ENCODE data around the gene CROCC. TPM values are rescaled to one million over a fixed set of nuclear protein-coding genes. Genes with fewer than 3 reads are reported as not detected.

The CROCC gene
- total and polyA plus RNA-seq, 2 experiments from 2014 or later: 15.1 to 106 TPM

DNA sequence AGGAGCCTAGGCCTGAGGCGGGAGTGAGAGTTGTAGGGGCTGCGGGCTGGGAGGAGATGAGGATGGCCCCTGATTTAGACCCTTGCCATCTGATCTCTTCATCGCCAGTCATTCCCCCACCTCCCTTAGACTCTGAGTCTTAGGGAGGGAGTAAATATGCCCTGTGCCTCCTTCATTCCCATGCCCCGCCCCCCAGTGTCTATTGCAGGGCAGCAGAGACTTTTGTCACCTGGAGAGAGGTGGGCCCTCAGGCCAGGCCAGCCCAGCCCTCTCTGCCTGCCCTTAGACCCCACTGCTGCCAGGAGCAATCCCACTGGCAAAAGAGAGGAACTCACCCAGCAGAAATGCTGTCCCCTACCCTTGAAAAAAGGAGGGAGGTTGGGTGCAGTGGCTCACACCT is 61.9 kb downstream of the CROCC start:
- no peak for TF ChIP-seq ZNF331 (CRISPR knock-in tag; IDR thresholded peaks at IDR 0.05; ENCODE audit: low read depth)
- no peak for TF ChIP-seq EZH2 (IDR thresholded peaks at IDR 0.05; ENCODE audit: low read depth, unreplicated experiment)
- TF ChIP-seq, protein P1, sequence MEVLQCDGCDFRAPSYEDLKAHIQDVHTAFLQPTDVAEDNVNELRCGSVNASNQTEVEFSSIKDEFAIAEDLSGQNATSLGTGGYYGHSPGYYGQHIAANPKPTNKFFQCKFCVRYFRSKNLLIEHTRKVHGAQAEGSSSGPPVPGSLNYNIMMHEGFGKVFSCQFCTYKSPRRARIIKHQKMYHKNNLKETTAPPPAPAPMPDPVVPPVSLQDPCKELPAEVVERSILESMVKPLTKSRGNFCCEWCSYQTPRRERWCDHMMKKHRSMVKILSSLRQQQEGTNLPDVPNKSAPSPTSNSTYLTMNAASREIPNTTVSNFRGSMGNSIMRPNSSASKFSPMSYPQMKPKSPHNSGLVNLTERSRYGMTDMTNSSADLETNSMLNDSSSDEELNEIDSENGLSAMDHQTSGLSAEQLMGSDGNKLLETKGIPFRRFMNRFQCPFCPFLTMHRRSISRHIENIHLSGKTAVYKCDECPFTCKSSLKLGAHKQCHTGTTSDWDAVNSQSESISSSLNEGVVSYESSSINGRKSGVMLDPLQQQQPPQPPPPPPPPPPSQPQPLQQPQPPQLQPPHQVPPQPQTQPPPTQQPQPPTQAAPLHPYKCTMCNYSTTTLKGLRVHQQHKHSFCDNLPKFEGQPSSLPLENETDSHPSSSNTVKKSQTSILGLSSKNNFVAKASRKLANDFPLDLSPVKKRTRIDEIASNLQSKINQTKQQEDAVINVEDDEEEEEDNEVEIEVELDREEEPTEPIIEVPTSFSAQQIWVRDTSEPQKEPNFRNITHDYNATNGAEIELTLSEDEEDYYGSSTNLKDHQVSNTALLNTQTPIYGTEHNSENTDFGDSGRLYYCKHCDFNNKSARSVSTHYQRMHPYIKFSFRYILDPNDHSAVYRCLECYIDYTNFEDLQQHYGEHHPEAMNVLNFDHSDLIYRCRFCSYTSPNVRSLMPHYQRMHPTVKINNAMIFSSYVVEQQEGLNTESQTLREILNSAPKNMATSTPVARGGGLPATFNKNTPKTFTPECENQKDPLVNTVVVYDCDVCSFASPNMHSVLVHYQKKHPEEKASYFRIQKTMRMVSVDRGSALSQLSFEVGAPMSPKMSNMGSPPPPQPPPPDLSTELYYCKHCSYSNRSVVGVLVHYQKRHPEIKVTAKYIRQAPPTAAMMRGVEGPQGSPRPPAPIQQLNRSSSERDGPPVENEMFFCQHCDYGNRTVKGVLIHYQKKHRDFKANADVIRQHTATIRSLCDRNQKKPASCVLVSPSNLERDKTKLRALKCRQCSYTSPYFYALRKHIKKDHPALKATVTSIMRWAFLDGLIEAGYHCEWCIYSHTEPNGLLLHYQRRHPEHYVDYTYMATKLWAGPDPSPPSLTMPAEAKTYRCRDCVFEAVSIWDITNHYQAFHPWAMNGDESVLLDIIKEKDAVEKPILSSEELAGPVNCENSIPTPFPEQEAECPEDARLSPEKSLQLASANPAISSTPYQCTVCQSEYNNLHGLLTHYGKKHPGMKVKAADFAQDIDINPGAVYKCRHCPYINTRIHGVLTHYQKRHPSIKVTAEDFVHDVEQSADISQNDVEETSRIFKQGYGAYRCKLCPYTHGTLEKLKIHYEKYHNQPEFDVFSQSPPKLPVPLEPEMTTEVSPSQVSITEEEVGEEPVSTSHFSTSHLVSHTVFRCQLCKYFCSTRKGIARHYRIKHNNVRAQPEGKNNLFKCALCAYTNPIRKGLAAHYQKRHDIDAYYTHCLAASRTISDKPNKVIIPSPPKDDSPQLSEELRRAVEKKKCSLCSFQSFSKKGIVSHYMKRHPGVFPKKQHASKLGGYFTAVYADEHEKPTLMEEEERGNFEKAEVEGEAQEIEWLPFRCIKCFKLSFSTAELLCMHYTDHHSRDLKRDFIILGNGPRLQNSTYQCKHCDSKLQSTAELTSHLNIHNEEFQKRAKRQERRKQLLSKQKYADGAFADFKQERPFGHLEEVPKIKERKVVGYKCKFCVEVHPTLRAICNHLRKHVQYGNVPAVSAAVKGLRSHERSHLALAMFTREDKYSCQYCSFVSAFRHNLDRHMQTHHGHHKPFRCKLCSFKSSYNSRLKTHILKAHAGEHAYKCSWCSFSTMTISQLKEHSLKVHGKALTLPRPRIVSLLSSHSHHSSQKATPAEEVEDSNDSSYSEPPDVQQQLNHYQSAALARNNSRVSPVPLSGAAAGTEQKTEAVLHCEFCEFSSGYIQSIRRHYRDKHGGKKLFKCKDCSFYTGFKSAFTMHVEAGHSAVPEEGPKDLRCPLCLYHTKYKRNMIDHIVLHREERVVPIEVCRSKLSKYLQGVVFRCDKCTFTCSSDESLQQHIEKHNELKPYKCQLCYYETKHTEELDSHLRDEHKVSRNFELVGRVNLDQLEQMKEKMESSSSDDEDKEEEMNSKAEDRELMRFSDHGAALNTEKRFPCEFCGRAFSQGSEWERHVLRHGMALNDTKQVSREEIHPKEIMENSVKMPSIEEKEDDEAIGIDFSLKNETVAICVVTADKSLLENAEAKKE (CRISPR knock-in tag; IDR thresholded peaks at IDR 0.05): no peak
- TF ChIP-seq, protein P2, sequence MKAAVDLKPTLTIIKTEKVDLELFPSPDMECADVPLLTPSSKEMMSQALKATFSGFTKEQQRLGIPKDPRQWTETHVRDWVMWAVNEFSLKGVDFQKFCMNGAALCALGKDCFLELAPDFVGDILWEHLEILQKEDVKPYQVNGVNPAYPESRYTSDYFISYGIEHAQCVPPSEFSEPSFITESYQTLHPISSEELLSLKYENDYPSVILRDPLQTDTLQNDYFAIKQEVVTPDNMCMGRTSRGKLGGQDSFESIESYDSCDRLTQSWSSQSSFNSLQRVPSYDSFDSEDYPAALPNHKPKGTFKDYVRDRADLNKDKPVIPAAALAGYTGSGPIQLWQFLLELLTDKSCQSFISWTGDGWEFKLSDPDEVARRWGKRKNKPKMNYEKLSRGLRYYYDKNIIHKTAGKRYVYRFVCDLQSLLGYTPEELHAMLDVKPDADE (IDR thresholded peaks at IDR 0.05): no peak
- TF ChIP-seq, protein P3, sequence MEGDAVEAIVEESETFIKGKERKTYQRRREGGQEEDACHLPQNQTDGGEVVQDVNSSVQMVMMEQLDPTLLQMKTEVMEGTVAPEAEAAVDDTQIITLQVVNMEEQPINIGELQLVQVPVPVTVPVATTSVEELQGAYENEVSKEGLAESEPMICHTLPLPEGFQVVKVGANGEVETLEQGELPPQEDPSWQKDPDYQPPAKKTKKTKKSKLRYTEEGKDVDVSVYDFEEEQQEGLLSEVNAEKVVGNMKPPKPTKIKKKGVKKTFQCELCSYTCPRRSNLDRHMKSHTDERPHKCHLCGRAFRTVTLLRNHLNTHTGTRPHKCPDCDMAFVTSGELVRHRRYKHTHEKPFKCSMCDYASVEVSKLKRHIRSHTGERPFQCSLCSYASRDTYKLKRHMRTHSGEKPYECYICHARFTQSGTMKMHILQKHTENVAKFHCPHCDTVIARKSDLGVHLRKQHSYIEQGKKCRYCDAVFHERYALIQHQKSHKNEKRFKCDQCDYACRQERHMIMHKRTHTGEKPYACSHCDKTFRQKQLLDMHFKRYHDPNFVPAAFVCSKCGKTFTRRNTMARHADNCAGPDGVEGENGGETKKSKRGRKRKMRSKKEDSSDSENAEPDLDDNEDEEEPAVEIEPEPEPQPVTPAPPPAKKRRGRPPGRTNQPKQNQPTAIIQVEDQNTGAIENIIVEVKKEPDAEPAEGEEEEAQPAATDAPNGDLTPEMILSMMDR (conservative IDR thresholded peaks at IDR 0.05; ENCODE audit: low read depth in 2 of 2): no peak
- TF ChIP-seq EZH2phosphoT487 (IDR thresholded peaks at IDR 0.05; ENCODE audit: unreplicated experiment): no peak
- no peak for TF ChIP-seq JUNB (IDR thresholded peaks at IDR 0.05; ENCODE audit: unreplicated experiment)
- TF ChIP-seq ZNF114 (CRISPR knock-in tag; IDR thresholded peaks at IDR 0.05): no peak
- TF ChIP-seq NANOG (IDR thresholded peaks at IDR 0.05; ENCODE audit: borderline replicate concordance): no peak
- no peak for TF ChIP-seq CREB1 (CRISPR knock-in tag; IDR thresholded peaks at IDR 0.05; ENCODE audit: low read depth)
- no peak for TF ChIP-seq STAT1 (IDR thresholded peaks at IDR 0.05; ENCODE audit: unreplicated experiment)
- TF ChIP-seq, protein P4, sequence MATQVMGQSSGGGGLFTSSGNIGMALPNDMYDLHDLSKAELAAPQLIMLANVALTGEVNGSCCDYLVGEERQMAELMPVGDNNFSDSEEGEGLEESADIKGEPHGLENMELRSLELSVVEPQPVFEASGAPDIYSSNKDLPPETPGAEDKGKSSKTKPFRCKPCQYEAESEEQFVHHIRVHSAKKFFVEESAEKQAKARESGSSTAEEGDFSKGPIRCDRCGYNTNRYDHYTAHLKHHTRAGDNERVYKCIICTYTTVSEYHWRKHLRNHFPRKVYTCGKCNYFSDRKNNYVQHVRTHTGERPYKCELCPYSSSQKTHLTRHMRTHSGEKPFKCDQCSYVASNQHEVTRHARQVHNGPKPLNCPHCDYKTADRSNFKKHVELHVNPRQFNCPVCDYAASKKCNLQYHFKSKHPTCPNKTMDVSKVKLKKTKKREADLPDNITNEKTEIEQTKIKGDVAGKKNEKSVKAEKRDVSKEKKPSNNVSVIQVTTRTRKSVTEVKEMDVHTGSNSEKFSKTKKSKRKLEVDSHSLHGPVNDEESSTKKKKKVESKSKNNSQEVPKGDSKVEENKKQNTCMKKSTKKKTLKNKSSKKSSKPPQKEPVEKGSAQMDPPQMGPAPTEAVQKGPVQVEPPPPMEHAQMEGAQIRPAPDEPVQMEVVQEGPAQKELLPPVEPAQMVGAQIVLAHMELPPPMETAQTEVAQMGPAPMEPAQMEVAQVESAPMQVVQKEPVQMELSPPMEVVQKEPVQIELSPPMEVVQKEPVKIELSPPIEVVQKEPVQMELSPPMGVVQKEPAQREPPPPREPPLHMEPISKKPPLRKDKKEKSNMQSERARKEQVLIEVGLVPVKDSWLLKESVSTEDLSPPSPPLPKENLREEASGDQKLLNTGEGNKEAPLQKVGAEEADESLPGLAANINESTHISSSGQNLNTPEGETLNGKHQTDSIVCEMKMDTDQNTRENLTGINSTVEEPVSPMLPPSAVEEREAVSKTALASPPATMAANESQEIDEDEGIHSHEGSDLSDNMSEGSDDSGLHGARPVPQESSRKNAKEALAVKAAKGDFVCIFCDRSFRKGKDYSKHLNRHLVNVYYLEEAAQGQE (IDR thresholded peaks at IDR 0.05; ENCODE audit: unreplicated experiment): no peak
- no peak for TF ChIP-seq POLR2AphosphoS5 (IDR thresholded peaks at IDR 0.05; ENCODE audit: low read depth)
- H3K4me1 Mint-ChIP-seq: peaks cover 25% of the 10 kb centered on the region
- no peaks in the 10 kb centered on the region; the same call in 2 of the 3 replicates for H3K9me3 Mint-ChIP-seq
- H3K27me3 ChIP-seq (ENCODE audit: insufficient read depth): no peaks in the 10 kb centered on the region
- no peak overlapping the region for H3K27ac ChIP-seq (ENCODE audit: low read depth)
- no peak overlapping the region for H3K4me3 Mint-ChIP-seq
- no peak overlapping the region for H2AFZ ChIP-seq
- peaks cover 19% of the 10 kb centered on the region for H3K27me3 Mint-ChIP-seq (ENCODE audit: insufficient read depth, low read depth, poor library complexity)
- peaks cover 7% of the 10 kb centered on the region for H3K4me1 ChIP-seq (ENCODE audit: insufficient read depth)
- peaks cover 6% of the 10 kb centered on the region; the same call in 1 of the 3 replicates for H3K36me3 Mint-ChIP-seq (ENCODE audit: low read depth)
- H3K79me2 ChIP-seq (replicated peaks; ENCODE audit: insufficient read depth): peaks cover 13% of the 10 kb centered on the region
- H3K4me3 ChIP-seq: no peak overlapping the region
- no peak overlapping the region for H3K4me2 ChIP-seq
- H3K36me3 ChIP-seq (ENCODE audit: insufficient read depth): no peaks in the 10 kb centered on the region
- no peaks in the 10 kb centered on the region for H4K20me1 ChIP-seq (replicated peaks; ENCODE audit: insufficient read depth)
- no peak for ATAC-seq
- DNase-seq (ENCODE audit: low spot score): no peak
- H3K27ac Mint-ChIP-seq: no peak overlapping the region
- H3K9me2 ChIP-seq (ENCODE audit: insufficient read depth): no peaks in the 10 kb centered on the region
- peaks cover 14% of the 10 kb centered on the region; the same call in 1 of the 2 replicates for H3F3A ChIP-seq (replicated peaks; ENCODE audit: low read depth)
